Endothelial cell of umbilical vein (primary cell): ENCODE data around the gene GALNT4. TPM values are rescaled to one million over a fixed set of nuclear protein-coding genes. Genes with fewer than 3 reads are reported as not detected.

ENCODE experiments used
- BruUV-seq: library from RNA; stranded (reverse); fragments of 400-500 nt; replicated peaks from 2 replicates; lab custom pipeline; 2021; lab: Mats Ljungman, UMichigan
- CTCF ChIA-PET: fragments of 300-600, 350-600 bp; sonication (Branson Sonifier 250); formaldehyde crosslinking; loops from one replicate; lab custom pipeline; 2021; ENCODE audit warnings: antibody characterized with exemption, inconsistent platforms; lab: Charles Lee
- POLR2A ChIA-PET: fragments of 300-600, 350-600 bp; sonication (Branson Sonifier 250); formaldehyde crosslinking; loops from one replicate; lab custom pipeline; 2021; ENCODE audit warnings: antibody characterized with exemption, inconsistent platforms; lab: Charles Lee
- DNase-seq: peaks from one replicate; pipeline ENCODE4 v3.0.0-alpha.2; 2011; ENCODE audit warnings: low read depth, low spot score
- FAIRE-seq: peaks from 2 replicates; lab custom pipeline; 2011; peaks lifted over from hg19 to GRCh38; lab: Jason Lieb, UNC
- H2AFZ ChIP-seq: 2 replicates; pipeline ENCODE4 v1.6.0; 2012; ENCODE audit warnings: low read depth, low read length, control low read depth, inconsistent platforms
- H3K27ac ChIP-seq: 2 replicates; pipeline ENCODE4 v1.5.1; 2011; ENCODE audit warnings: low read depth, mild to moderate bottlenecking, control low read depth, low read length, moderate library complexity; ENCODE audit not compliant: insufficient read depth
- H3K27me3 ChIP-seq, 2 experiments: 2 replicates each; pipeline versions ENCODE4 v1.6.0 to v1.6.1; 2011; ENCODE audit warnings: low read length in 2 of 2, mixed read lengths in 1 of 2; ENCODE audit not compliant: control insufficient read depth in 2 of 2, insufficient read depth in 2 of 2
- H3K36me3 ChIP-seq, 2 experiments: 2 replicates in 1 of 2; 3 replicates in 1 of 2; pipeline ENCODE4 v1.5.1; 2011; ENCODE audit warnings: low read length in 2 of 2, mild to moderate bottlenecking in 1 of 2, moderate library complexity in 1 of 2; ENCODE audit not compliant: control insufficient read depth in 2 of 2, insufficient read depth in 2 of 2; ENCODE audit errors: extremely low read depth in 1 of 2
- H3K4me1 ChIP-seq: 3 replicates; pipeline ENCODE4 v1.5.1; 2011; ENCODE audit warnings: mild to moderate bottlenecking, low read length; ENCODE audit not compliant: control insufficient read depth, insufficient read depth; ENCODE audit errors: extremely low read depth
- H3K4me2 ChIP-seq: 2 replicates; pipeline ENCODE4 v1.6.1; 2011; ENCODE audit warnings: low read length, control low read depth, mixed read lengths; ENCODE audit not compliant: insufficient read depth
- H3K4me3 ChIP-seq, 3 experiments: fragments of 200-600 bp in 1 of 3; sonication (generic), shearing (Covaris generic) in 1 of 3; replicated peaks in 1 of 3; 2 replicates each; pipeline ENCODE4 v1.5.1; 2011 to 2016; ENCODE audit warnings: control low read depth in 3 of 3, low read length in 3 of 3, mild to moderate bottlenecking in 2 of 3, inconsistent platforms in 1 of 3, low read depth in 1 of 3, moderate library complexity in 1 of 3; ENCODE audit not compliant: insufficient read depth in 1 of 3
- H3K79me2 ChIP-seq: 2 replicates; pipeline ENCODE4 v1.6.0; 2012; ENCODE audit warnings: low read length, inconsistent platforms; ENCODE audit not compliant: control insufficient read depth, insufficient read depth
- H3K9ac ChIP-seq: replicated peaks from 2 replicates; pipeline ENCODE3; 2011; ENCODE audit warnings: low read length, control low read depth; ENCODE audit not compliant: insufficient read depth; ENCODE audit errors: extremely low read depth
- H3K9me1 ChIP-seq: replicated peaks from 3 replicates; pipeline ENCODE4 v1.6.0; 2011; ENCODE audit warnings: mild to moderate bottlenecking, low read length; ENCODE audit not compliant: control insufficient read depth, insufficient read depth; ENCODE audit errors: extremely low read depth
- H3K9me3 ChIP-seq: replicated peaks from 2 replicates; pipeline ENCODE4 v1.5.1; 2012; ENCODE audit warnings: low read length, inconsistent platforms; ENCODE audit not compliant: control insufficient read depth, insufficient read depth
- H4K20me1 ChIP-seq: replicated peaks from 2 replicates; pipeline ENCODE3; 2011; ENCODE audit warnings: mild to moderate bottlenecking, low read length; ENCODE audit not compliant: control insufficient read depth, insufficient read depth; ENCODE audit errors: extremely low read depth
- EZH2 ChIP-seq: IDR thresholded peaks from 2 replicates; pipeline ENCODE4 v1.6.1; 2012; ENCODE audit warnings: borderline replicate concordance, low read depth, mild to moderate bottlenecking, moderate library complexity, low read length, inconsistent platforms; ENCODE audit not compliant: severe bottlenecking
- FOS ChIP-seq: IDR thresholded peaks from 2 replicates; pipeline ENCODE4 v1.6.1; 2011; ENCODE audit warnings: mild to moderate bottlenecking, low read length, moderate library complexity, borderline replicate concordance; ENCODE audit not compliant: insufficient read depth
- GATA2 ChIP-seq: IDR thresholded peaks from 2 replicates; pipeline ENCODE4 v1.7.0; 2011; ENCODE audit warnings: low read depth, mild to moderate bottlenecking, moderate library complexity, mixed read lengths, low read length; ENCODE audit not compliant: insufficient read length, insufficient read depth
- JUN ChIP-seq: IDR thresholded peaks from 2 replicates; pipeline ENCODE4 v1.6.1; 2011; ENCODE audit warnings: borderline replicate concordance, low read depth; ENCODE audit not compliant: insufficient read length, insufficient read depth
- MYC ChIP-seq: IDR thresholded peaks from one replicate; pipeline ENCODE4 v1.6.1; 2011; ENCODE audit warnings: mild to moderate bottlenecking, low read depth, low read length
- POLR2A ChIP-seq: IDR thresholded peaks from 2 replicates; pipeline ENCODE4 v1.6.1; 2012; ENCODE audit warnings: low read depth, mild to moderate bottlenecking, control low read depth, low read length
- POLR2AphosphoS5 ChIP-seq: IDR thresholded peaks from 2 replicates; pipeline ENCODE4 v1.6.1; 2012; ENCODE audit warnings: low read depth, mild to moderate bottlenecking, control low read depth, low read length, moderate library complexity; ENCODE audit not compliant: insufficient read depth
- dilution Hi-C: fragments of 300-500 bp; cut with MboI; formaldehyde crosslinking; loops from one replicate; pipeline ENCODE4 v1.15.0; 2019; ENCODE audit warnings: low sequenced_read_pairs; ENCODE audit not compliant: extremely low pct_ligation_motif_present
- intact Hi-C: fragments of 100-400 bp; cut with micrococcal nuclease; formaldehyde crosslinking; loops from one replicate; pipeline ENCODE4 v1.10.0; 2022
- polyA plus RNA-seq, 4 experiments: library from polyadenylated mRNA; depleted of rRNA in 3 of 4; stranded (reverse) in 3 of 4; unstranded in 1 of 4; fragments of >200 nt; gene quantifications; 2 replicates each; pipeline versions ENCODE4 v1.2.1 to v1.2.3, GENCODE V29; 2011 to 2012; ENCODE audit warnings: missing spikeins in 1 of 4
- total RNA-seq: library from RNA; stranded (reverse); gene quantifications from 2 replicates; pipeline ENCODE4 v1.2.3, GENCODE V29; 2021
- TF ChIP-seq, protein P1 (sequence below), 2 donors: IDR thresholded peaks; 1 replicate in 1 of 2; 2 replicates in 1 of 2; pipeline ENCODE4 v1.5.1; 2011; ENCODE audit warnings: low read length in 2 of 2, mild to moderate bottlenecking in 2 of 2, moderate library complexity in 2 of 2, control low read depth in 1 of 2, inconsistent platforms in 1 of 2, low read depth in 1 of 2; ENCODE audit not compliant: insufficient read depth in 1 of 2; ENCODE audit errors: extremely low read depth in 1 of 2
- TF ChIP-seq, protein P2 (sequence below): IDR thresholded peaks from 2 replicates; pipeline ENCODE4 v1.6.1; 2011; ENCODE audit not compliant: insufficient read depth, insufficient read length

Gene GALNT4
- total and polyA plus RNA-seq, 2 donors (not counting 3 experiments of a cell fraction or from before 2014, with no cell fraction given) = 2.0 to 9.8 TPM

DNA sequence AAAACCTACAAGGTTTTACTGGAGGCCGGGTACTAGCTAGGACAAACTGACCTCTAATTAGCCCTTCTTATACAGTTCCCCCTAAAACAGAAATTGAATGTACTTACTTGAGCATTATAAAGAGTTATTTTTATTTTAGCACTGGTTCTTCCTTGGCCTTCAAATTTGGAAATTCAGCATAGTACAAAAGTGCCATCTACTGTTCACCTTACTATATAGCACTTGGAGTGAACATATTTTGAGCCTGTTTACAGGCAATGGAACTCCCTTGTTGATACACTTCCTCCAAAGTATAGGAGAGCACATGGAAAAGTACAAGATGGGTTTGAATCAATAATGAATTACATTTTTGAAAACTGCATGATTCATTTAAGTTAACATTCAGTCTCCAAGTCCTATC lies 5.1 kb upstream of the GALNT4 start:
- CTCF ChIA-PET = interaction anchor here (1.0 to 11.9 kb wide), 2 partner anchors 58 to 511 kb away, joined by 3 to 171 read pairs; no protein-coding TSS in a partner anchor
- Histone ChIP-seq H2AFZ (no peak overlapping the region), H4K20me1 (peaks cover 2% of the 10 kb centered on the region), H3K4me1 (peaks cover 4% of the 10 kb centered on the region), H3K9me3 (no peaks in the 10 kb centered on the region), H3K79me2 (peaks cover 2% of the 10 kb centered on the region), H3K9ac (no peak overlapping the region), H3K36me3 (no peaks in the 10 kb centered on the region), H3K9me1 (no peaks in the 10 kb centered on the region), H3K4me2 (no peak overlapping the region), H3K27me3 (no peaks in the 10 kb centered on the region), H3K4me3 (no peak overlapping the region), H3K27ac (no peak overlapping the region)
- POLR2A ChIA-PET = no interaction called here
- FAIRE-seq = peak; percentile 61
- intact Hi-C loops (loop anchor here (1.0 to 10.0 kb wide), 6 partner anchors 59 to 1418 kb away; no protein-coding TSS in a partner anchor), dilution Hi-C loops (no loop called here)
- TF ChIP-seq POLR2AphosphoS5 = no peak
- TF ChIP-seq, protein P1, sequence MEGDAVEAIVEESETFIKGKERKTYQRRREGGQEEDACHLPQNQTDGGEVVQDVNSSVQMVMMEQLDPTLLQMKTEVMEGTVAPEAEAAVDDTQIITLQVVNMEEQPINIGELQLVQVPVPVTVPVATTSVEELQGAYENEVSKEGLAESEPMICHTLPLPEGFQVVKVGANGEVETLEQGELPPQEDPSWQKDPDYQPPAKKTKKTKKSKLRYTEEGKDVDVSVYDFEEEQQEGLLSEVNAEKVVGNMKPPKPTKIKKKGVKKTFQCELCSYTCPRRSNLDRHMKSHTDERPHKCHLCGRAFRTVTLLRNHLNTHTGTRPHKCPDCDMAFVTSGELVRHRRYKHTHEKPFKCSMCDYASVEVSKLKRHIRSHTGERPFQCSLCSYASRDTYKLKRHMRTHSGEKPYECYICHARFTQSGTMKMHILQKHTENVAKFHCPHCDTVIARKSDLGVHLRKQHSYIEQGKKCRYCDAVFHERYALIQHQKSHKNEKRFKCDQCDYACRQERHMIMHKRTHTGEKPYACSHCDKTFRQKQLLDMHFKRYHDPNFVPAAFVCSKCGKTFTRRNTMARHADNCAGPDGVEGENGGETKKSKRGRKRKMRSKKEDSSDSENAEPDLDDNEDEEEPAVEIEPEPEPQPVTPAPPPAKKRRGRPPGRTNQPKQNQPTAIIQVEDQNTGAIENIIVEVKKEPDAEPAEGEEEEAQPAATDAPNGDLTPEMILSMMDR (IDR thresholded peaks at IDR 0.05; ENCODE audit: extremely low read depth in 1 of 2, insufficient read depth in 1 of 2, low read depth in 1 of 2, low read length in 2 of 2) = peak; percentile 49 to 51
- BruUV-seq = no TSS peak
- DNase-seq = peak; percentile 73

GRCh38 chr12:89528434-89528833 lies 3.8 kb upstream of the GALNT4 start:
- BruUV-seq = no TSS peak
- no peak overlapping the region for H3K27ac ChIP-seq
- no peak for FAIRE-seq

More at GRCh38 chr12:89528434-89528833, 3.8 kb upstream of the GALNT4 start:
- Histone ChIP-seq H3K9ac (no peak overlapping the region), H3K4me3 (no peak overlapping the region), H3K27me3 (no peaks in the 10 kb centered on the region), H3K36me3 (no peaks in the 10 kb centered on the region), H3K4me2 (no peak overlapping the region), H3K9me1 (no peaks in the 10 kb centered on the region), H3K9me3 (no peaks in the 10 kb centered on the region), H3K79me2 (peaks cover 13% of the 10 kb centered on the region), H3K4me1 (peaks cover 13% of the 10 kb centered on the region), H4K20me1 (peaks cover 2% of the 10 kb centered on the region), H2AFZ (no peak overlapping the region)
- ChIA-PET POLR2A (no interaction called here), CTCF (interaction anchor here (11.9 kb wide), 1 partner anchor 509 kb away, joined by 171 read pairs; no protein-coding TSS in a partner anchor)
- DNase-seq = no peak
- intact Hi-C loops (loop anchor here (10.0 kb wide), 2 partner anchors 894 to 954 kb away; no protein-coding TSS in a partner anchor), dilution Hi-C loops (no loop called here)
- TF ChIP-seq, protein P1 (IDR thresholded peaks at IDR 0.05; ENCODE audit: extremely low read depth in 1 of 2, insufficient read depth in 1 of 2, low read depth in 1 of 2, low read length in 2 of 2) = no peak
- TF ChIP-seq FOS (no peak), POLR2A (no peak), POLR2AphosphoS5 (no peak), EZH2 (no peak), GATA2 (no peak), JUN (no peak), MYC (no peak)
- TF ChIP-seq, protein P2, sequence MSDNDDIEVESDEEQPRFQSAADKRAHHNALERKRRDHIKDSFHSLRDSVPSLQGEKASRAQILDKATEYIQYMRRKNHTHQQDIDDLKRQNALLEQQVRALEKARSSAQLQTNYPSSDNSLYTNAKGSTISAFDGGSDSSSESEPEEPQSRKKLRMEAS = no peak
